Effector memory CD4-positive, alpha-beta T cell (primary cell): ENCODE data around the gene SNTG2.

Experiments
- DNase-seq, 3 donors: peaks; one replicate each; pipeline ENCODE4 v3.0.0-alpha.2; 2020
- H3K27ac ChIP-seq: 2 replicates; pipeline ENCODE4 v1.7.0; 2013; ENCODE audit warnings: mild to moderate bottlenecking, low read length, moderate library complexity; ENCODE audit not compliant: insufficient read depth, poor library complexity, severe bottlenecking
- H3K27me3 ChIP-seq: replicated peaks from 2 replicates; pipeline ENCODE4 v1.7.0; 2013; ENCODE audit warnings: mild to moderate bottlenecking, low read length; ENCODE audit not compliant: insufficient read depth, control insufficient read depth, poor library complexity, severe bottlenecking
- H3K36me3 ChIP-seq: 2 replicates; pipeline ENCODE4 v1.7.0; 2013; ENCODE audit warnings: mild to moderate bottlenecking, low read length, moderate library complexity; ENCODE audit not compliant: control insufficient read depth, insufficient read depth
- H3K4me1 ChIP-seq: 2 replicates; pipeline ENCODE4 v1.7.0; 2013; ENCODE audit warnings: low read length, mild to moderate bottlenecking; ENCODE audit not compliant: control insufficient read depth, insufficient read depth, poor library complexity, severe bottlenecking
- H3K4me3 ChIP-seq: 2 replicates; pipeline ENCODE4 v1.7.0; 2013; ENCODE audit warnings: low read length, low read depth, mild to moderate bottlenecking; ENCODE audit not compliant: insufficient read depth, poor library complexity, severe bottlenecking
- H3K9me3 ChIP-seq: 2 replicates; pipeline ENCODE4 v1.7.0; 2013; ENCODE audit warnings: mild to moderate bottlenecking, low read length, moderate library complexity; ENCODE audit not compliant: control insufficient read depth

Gene SNTG2

GRCh38 chr2:1324884-1325283 is 374.2 kb downstream of the SNTG2 start:
- Histone ChIP-seq H3K27ac (no peak overlapping the region), H3K36me3 (no peaks in the 10 kb centered on the region), H3K9me3 (no peaks in the 10 kb centered on the region), H3K27me3 (no peaks in the 10 kb centered on the region), H3K4me1 (no peaks in the 10 kb centered on the region), H3K4me3 (no peak overlapping the region)
- DNase-seq: no peak

GRCh38 chr2:1328684-1329083 is 378.0 kb downstream of the SNTG2 start:
- H3K9me3 ChIP-seq: no peaks in the 10 kb centered on the region
- H3K27me3 ChIP-seq: no peaks in the 10 kb centered on the region
- DNase-seq: no peak

GRCh38 chr2:1339388-1340140 is 388.9 kb downstream of the SNTG2 start:
- Histone ChIP-seq H3K27me3 (no peaks in the 10 kb centered on the region), H3K9me3 (no peaks in the 10 kb centered on the region), H3K4me3 (no peak overlapping the region), H3K27ac (no peak overlapping the region), H3K4me1 (no peaks in the 10 kb centered on the region), H3K36me3 (no peaks in the 10 kb centered on the region)
- DNase-seq: no peak

More at GRCh38 chr2:1328684-1329083, 378.0 kb downstream of the SNTG2 start:
- H3K4me1 ChIP-seq: no peaks in the 10 kb centered on the region
- no peak overlapping the region for H3K4me3 ChIP-seq
- H3K27ac ChIP-seq: no peak overlapping the region
- H3K36me3 ChIP-seq: no peaks in the 10 kb centered on the region

- Histone ChIP-seq H3K27me3 (no peaks in the 10 kb centered on the region), H3K9me3 (no peaks in the 10 kb centered on the region), H3K4me3 (no peak overlapping the region), H3K4me1 (no peaks in the 10 kb centered on the region), H3K36me3 (no peaks in the 10 kb centered on the region), H3K27ac (no peak overlapping the region)
- DNase-seq: no peak
Measured at GRCh38 chr2:1340141-1340512, 389.5 kb downstream of the SNTG2 start.

GRCh38 chr2:1341404-1342120 is 390.9 kb downstream of the SNTG2 start:
- no peak for DNase-seq
- Histone ChIP-seq H3K4me1 (no peaks in the 10 kb centered on the region), H3K27me3 (no peaks in the 10 kb centered on the region), H3K4me3 (no peak overlapping the region), H3K9me3 (no peaks in the 10 kb centered on the region), H3K27ac (no peak overlapping the region), H3K36me3 (no peaks in the 10 kb centered on the region)

- no peaks in the 10 kb centered on the region for H3K4me1 ChIP-seq
- no peak for DNase-seq
- no peak overlapping the region for H3K4me3 ChIP-seq
- no peak overlapping the region for H3K27ac ChIP-seq
- H3K27me3 ChIP-seq: no peaks in the 10 kb centered on the region
- H3K9me3 ChIP-seq: no peaks in the 10 kb centered on the region
- H3K36me3 ChIP-seq: no peaks in the 10 kb centered on the region
Measured at GRCh38 chr2:1348789-1349188, 398.1 kb downstream of the SNTG2 start.

GRCh38 chr2:1350111-1350510 is 399.5 kb downstream of the SNTG2 start:
- Histone ChIP-seq H3K27ac (no peak overlapping the region), H3K9me3 (no peaks in the 10 kb centered on the region), H3K4me1 (no peaks in the 10 kb centered on the region), H3K27me3 (no peaks in the 10 kb centered on the region), H3K36me3 (no peaks in the 10 kb centered on the region), H3K4me3 (no peak overlapping the region)
- DNase-seq: no peak

- no peak for DNase-seq
- Histone ChIP-seq H3K4me3 (no peak overlapping the region), H3K4me1 (no peaks in the 10 kb centered on the region), H3K27me3 (no peaks in the 10 kb centered on the region), H3K9me3 (no peaks in the 10 kb centered on the region), H3K36me3 (no peaks in the 10 kb centered on the region), H3K27ac (no peak overlapping the region)
Measured at GRCh38 chr2:1353124-1353523, 402.5 kb downstream of the SNTG2 start.

- no peaks in the 10 kb centered on the region for H3K36me3 ChIP-seq
- H3K4me1 ChIP-seq: no peaks in the 10 kb centered on the region
- no peak overlapping the region for H3K4me3 ChIP-seq
- H3K9me3 ChIP-seq: no peaks in the 10 kb centered on the region
- DNase-seq: no peak
- no peaks in the 10 kb centered on the region for H3K27me3 ChIP-seq
- no peak overlapping the region for H3K27ac ChIP-seq
Measured at GRCh38 chr2:1353543-1353942, 402.9 kb downstream of the SNTG2 start.

GRCh38 chr2:1360144-1360543 is 409.5 kb downstream of the SNTG2 start:
- Histone ChIP-seq H3K4me3 (no peak overlapping the region), H3K27ac (no peak overlapping the region)
- DNase-seq: no peak

More at GRCh38 chr2:1360144-1360543, 409.5 kb downstream of the SNTG2 start:
- no peaks in the 10 kb centered on the region for H3K9me3 ChIP-seq
- H3K4me1 ChIP-seq: no peaks in the 10 kb centered on the region
- no peaks in the 10 kb centered on the region for H3K36me3 ChIP-seq
- no peaks in the 10 kb centered on the region for H3K27me3 ChIP-seq
